ENCODE results near the gene INTS2. TPM values are rescaled to one million over a fixed set of nuclear protein-coding genes. Genes with fewer than 3 reads are reported as not detected.
"Not testable (repeated sequence)": the region's sequence is repeated elsewhere in the genome, so short reads cannot be mapped to it uniquely, and the experiment has no call there.

The INTS2 gene
- total RNA-seq, 1 experiment from 2014 or later = 20.8 TPM

- not testable (repeated sequence) for H3K4me1 ChIP-seq (ENCODE audit: insufficient read depth, low read length); H3K4ac ChIP-seq (ENCODE audit: low read depth, low read length); H3K23ac ChIP-seq (ENCODE audit: insufficient read length, low read depth, low read length); H2BK20ac ChIP-seq (ENCODE audit: low read depth, low read length, poor library complexity, severe bottlenecking); H2BK120ac ChIP-seq (ENCODE audit: low read depth, low read length, poor library complexity, severe bottlenecking); H3K79me1 ChIP-seq (ENCODE audit: insufficient read depth, low read depth, low read length, poor library complexity, severe bottlenecking); H4K20me1 ChIP-seq (ENCODE audit: control insufficient read depth, insufficient read depth, insufficient read length); H2BK5ac ChIP-seq (ENCODE audit: insufficient read length, low read length); H2BK12ac ChIP-seq (ENCODE audit: insufficient read length, low read depth, low read length); H4K91ac ChIP-seq (ENCODE audit: insufficient read length, low read depth, low read length); H3K27me3 ChIP-seq (ENCODE audit: insufficient read depth, low read length); H3K4me3 Mint-ChIP-seq; H3K27me3 Mint-ChIP-seq (ENCODE audit: low read depth); DNase-seq; H3T11ph ChIP-seq (ENCODE audit: low read length); H3K23me2 ChIP-seq (ENCODE audit: insufficient read length, low read depth, low read length, poor library complexity, severe bottlenecking); H3K27ac ChIP-seq (ENCODE audit: insufficient read length, low read depth, low read length); H2AK5ac ChIP-seq (ENCODE audit: insufficient read length, low read length); H3K18ac ChIP-seq (ENCODE audit: insufficient read length, low read depth, low read length); H3K4me2 ChIP-seq (ENCODE audit: insufficient read depth, insufficient read length, low read length); H3K56ac ChIP-seq (ENCODE audit: insufficient read length, low read depth, low read length); H3K9ac ChIP-seq (ENCODE audit: extremely low read depth, insufficient read length, low read length); H3K4me1 Mint-ChIP-seq; H3K27ac Mint-ChIP-seq; H3K9me3 ChIP-seq (ENCODE audit: control insufficient read depth, low read depth, low read length); H3K14ac ChIP-seq (ENCODE audit: insufficient read depth, low read length); H2BK15ac ChIP-seq (ENCODE audit: low read depth, low read length); H2AFZ ChIP-seq (ENCODE audit: low read length); H4K8ac ChIP-seq (replicated peaks; ENCODE audit: insufficient read length, low read depth, low read length); H4K5ac ChIP-seq (ENCODE audit: insufficient read length, low read depth, low read length); H3K79me2 ChIP-seq (ENCODE audit: insufficient read depth, low read length)
- H3K9me3 Mint-ChIP-seq = peaks cover 8 to 17% of the 10 kb centered on the region in 2 experiments; a peak in 4 of 5 replicates
- no CpG with 5 or more reads among the region's 2 CpGs for WGBS (ENCODE audit: extremely low coverage, insufficient read length, low lambda C conversion rate)
- peaks cover 35 to 54% (median 40%) of the 10 kb centered on the region in 3 experiments for H3K36me3 Mint-ChIP-seq (ENCODE audit: insufficient read depth in 1 of 3, low read depth in 3 of 3)
Measured at GRCh38 chr17:61826198-61826597, 101.6 kb downstream of the INTS2 start.
